Stimulated activated CD8-positive, alpha-beta memory T cell treated with anti-CD3 and anti-CD28 coated beads, Interleukin-12 subunit alpha, Interleukin-12 subunit beta, amount 100 ng/mL, for 4 hours (primary cell): ENCODE measurements around the gene SMIM29.
A peak's percentile ranks its signal among the peaks of the same experiment; 100 is the strongest.

ENCODE experiments used
- DNase-seq: peaks from one replicate; pipeline ENCODE4 v3.0.0-alpha.2; 2020; ENCODE audit warnings: low read depth

The SMIM29 gene

DNA sequence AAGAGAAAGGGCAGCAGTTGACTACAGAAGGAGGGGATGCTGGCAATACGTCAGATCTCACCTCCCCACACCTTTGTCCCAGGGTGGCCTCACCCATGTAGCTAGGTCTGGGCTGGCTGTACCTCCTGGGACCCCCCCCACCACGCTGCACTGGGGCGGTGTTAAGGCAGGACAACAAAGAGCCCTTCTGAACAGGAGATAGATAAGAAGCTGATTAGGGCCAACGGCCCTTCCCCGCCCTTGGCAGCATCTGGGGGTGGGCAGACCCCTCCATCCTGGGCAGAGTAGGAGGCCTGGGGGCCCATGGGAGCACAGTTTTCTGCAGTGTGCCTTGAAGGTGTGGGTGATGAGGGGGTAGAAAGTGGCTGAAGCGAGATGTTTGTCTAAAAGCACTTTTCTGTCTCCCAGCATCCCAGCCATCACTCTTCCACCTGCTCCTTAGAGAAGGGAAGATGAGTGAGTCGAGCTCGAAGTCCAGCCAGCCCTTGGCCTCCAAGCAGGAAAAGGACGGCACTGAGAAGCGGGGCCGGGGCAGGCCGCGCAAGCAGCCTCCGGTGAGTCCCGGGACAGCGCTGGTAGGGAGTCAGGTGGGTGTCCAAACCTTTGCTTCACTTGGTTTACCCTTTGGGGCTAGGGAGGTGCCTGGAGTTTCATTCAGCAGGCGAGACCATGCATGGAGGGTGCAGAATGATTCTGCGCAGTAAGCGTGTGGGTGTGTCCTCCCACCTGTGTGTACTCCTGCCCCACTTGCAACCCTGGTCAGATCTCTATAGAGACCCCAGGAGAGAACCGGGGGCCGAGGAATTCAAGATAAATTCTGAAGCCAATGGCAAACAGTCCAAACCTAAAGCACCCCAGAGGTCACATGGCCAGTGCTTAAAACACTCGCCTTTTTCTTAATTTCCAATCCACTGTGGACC is 8.2 kb downstream of the SMIM29 start:
- DNase-seq, result no peak

GRCh38 chr6:34239893-34240292 is 8.9 kb downstream of the SMIM29 start:
- no peak for DNase-seq

DNA sequence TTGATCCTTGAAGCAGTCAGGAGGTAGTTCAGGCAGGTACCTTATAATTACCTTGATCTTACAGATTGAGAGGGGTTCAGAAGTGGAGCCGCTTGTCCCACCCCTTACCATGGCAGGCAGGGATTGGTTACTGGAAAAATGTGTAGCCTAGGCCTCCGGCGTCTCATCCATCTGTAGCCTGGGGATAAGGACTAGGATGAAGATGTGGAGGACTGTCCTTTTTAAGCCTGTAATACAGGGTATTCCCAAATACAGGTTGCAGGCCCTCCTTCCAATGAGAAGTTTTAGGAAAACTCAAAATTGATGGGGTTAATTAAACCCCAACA is 9.3 kb downstream of the SMIM29 start:
- DNase-seq, result no peak

DNA sequence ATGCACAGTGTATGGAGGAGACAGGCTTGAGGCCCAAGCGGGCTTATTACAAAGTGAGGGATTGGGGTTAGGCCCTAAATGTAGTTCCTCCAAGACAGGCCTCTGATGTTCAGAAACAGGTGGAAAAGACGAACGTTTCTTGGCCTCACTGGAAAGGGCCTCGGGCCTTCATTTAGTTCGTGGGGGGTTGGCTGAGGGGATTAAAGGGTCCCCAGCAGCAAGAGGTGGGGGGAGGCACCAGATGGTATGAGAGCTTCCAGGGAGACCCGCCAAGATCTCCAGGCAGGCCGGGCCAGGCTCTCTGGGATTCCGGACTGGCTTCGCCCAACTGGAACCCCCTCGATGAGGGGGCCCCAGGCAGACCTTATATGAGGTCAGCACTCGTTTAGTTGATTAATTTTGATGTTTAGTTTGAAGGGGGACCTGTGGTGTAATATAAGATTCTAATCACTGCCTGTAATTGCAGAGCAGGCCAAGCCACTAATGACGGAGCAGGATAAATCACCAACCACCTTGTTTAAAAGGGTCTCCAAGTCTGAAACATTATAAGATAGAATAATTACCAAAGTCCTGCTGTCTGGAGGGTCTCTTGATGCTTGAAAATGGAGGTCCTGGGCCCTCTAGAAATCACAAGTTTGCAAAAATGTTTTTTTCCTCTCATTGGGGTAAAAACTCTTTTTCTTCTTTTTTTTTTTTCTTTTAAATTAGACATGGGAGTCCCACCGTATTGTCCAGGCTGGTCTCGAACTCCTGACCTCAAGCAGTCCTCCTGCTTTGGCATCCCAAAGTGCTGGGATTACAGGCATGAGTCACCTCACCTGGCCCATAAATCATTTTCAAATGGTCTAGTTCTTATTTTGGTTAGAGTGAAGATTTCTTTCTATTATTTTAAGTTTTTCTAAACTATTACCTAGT is 10.0 kb downstream of the SMIM29 start:
- no peak for DNase-seq

DNA sequence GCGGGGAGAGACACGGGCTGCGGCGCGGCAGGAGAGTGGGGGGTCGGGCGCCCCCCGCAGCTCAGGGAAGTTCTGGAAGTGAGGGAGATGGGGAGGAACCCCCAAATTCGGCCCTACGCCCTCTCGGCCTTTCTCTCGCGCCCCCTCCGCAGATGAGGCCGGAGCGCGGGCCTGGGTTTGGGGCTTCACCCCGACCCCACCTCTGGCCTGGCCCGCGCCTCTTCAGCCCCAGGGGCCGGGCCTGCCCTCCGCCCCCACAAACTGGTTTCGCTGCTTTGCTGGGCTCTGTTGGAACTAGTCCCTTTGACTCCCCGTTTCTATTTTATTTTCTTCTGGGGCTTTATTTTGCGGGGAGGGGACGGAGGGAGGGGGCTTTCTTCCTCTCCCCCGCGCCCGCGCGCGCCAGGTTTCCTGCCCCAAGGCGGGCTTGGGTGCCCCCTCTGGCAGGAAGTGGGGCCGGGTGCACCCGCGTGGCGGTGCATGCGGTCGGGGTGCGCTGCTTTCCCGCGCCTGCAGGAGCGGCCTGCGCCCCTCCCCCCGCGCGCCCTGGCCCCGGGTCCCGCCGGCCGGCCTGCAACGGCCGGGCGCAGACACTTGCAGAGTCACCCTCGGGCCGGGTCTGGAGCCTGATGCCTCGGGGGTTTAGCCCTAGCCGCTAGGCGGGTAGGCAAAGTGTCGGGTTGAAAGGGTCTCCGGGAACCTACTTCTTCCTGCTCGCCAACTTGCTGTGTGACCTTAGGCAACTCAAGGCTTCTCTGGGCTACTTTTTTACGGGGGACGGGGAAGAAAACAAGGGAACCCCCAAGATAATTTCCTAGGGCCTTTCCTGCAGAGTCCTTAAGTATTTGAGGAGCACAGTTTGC is 10.9 kb downstream of the SMIM29 start:
- DNase-seq, result peak; percentile 65

DNA sequence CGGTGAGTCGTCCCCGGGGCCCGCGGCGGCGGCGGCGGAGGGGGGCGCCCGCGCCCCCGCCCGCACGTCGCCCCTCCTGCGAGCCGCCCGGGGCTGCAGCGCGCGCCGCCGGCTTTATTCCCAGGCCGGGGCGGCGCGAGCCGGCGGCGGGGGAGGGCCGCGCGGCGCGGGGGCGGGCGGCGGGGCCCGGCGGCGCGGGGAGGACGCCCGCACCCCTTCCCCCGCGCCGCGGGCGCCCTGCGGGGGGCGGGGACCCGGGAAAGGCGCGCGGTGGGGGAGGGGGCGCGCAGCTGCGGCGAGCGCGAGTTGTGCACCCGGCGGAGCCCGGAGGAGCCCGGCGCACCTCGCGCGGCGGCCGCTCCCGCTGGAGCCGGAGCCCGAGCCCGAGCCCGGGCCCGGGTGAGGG is 11.5 kb downstream of the SMIM29 start:
- no peak for DNase-seq

GRCh38 chr6:34236443-34237315 is 12.1 kb downstream of the SMIM29 start, which contains the start of gene HMGA1:
HMGA1 (plus strand) TSS chr6:34236873; CDS start chr6:34240781, 3,908 bp downstream.
- peak; percentile 86 for DNase-seq

DNA sequence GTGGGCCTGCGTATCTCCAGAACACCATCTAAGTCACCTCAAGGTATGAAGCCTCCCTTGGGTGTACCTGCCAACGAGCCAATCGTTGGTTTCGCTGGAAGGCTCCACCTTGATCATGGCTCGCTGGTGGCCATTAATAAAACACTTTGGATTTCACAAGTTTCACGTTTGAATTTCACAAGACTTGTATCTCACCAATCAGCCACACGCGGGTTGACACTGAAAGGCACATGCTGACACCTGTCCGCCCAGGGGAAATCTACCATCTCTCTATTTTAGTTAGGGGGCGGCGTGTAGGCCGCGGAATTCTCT is 12.7 kb downstream of the SMIM29 start:
- no peak for DNase-seq

- peak; percentile 64 for DNase-seq
Observed at GRCh38 chr6:34235307-34236130, 13.3 kb downstream of the SMIM29 start.

DNA sequence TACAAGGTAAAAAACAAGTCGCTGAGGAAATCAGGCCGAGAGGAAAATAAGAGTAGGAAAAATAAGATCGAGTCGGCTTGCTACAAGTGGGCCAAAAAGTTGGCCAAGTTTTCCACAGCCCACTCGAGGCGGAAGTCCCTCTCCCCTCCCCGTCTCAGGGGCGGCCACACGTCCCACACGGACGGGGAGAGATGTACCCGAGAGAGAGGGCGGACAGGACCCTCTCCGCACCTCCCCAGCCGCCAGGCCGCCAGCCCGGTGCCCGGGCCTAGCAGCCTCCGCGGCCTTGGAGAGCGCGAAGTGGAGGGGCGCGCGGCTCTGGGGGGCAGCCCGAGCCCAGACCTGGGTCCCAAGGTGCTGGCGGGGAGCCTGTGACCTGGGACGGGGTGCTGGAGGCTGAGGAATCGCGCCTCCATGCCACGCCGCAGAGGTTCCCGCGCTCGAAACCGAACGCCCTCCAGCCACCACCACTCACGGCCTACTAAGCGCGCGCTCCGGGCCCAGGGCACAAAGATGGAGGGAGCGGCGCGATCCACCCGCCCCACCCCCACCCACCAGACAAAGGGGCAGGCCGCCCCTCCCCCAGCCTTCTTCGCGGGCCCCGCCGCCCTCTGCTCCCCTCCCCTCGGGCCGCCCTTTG is 14.0 kb downstream of the SMIM29 start:
- no peak for DNase-seq

GRCh38 chr6:34233867-34234266 is 14.9 kb downstream of the SMIM29 start:
- no peak for DNase-seq

- no peak for DNase-seq
Observed at GRCh38 chr6:34232901-34233300, 15.9 kb downstream of the SMIM29 start.

DNA sequence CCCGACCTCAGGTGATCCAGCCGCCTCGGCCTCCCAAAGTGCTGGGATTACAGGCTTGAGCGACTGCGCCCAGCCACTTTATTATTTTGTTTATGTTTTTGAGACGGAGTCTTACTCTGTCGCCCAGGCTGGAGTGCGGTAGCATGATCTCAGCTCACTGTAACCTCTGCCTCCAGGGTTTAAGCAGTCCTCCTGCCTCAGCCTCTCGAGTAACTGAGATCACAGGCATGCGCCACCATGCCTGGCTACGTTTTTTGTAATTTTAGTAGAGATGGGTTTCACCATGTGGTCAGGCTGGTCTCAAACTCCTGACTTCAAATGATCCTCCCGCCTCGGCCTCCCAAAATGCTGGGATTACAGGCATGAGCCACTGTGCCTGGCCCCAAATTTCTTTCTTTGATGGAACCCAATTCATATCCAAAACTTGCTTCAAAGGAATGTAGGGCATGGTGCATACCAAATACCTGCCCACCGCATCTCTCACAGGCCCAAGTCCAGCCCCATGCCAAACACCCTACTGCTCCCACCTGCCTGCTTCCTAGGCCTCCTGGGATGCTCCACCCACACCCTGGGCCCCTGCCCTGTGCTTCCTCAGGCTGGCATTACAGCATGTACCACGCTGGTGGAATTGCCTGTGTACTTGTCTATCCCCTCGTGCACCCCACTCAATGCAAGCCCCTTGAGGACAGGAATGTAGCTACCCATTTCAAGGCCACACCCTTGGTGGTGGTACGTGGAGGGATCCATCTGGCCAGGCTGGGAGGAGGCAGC is 17.1 kb downstream of the SMIM29 start:
- no peak for DNase-seq

DNA sequence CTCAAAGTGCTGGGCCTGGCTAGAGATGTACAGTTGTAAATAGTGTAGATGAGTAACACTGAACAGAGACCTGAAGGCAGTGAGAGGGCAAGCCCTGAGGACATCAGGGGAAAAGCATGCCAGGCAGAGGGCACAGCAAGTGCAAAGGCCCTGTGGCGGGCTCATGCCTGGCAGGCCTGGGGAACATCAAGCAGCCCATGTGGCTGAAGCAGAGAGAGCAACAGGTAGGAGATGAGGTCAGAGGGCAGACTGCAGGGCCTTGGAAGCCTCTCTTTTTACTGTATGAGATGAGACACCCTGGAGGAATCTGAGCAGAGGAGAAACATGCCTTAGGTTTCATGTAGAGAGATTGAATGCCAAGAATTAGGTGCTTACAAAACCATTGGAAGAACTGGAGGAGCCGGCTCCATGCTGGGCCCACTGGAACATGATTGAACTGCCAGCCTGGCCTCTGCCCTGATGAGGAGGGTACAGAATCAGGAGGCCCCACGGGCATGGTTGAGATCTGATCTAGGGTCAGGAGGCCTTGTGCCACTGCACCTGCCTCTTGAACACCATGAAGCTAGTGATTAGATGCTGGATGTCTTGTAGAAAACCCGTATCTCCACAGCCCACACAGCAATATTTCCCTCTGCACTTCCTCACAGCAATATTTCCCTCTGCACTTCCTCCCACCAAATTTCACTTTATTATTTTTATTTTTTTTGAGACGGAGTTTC is 18.0 kb downstream of the SMIM29 start:
- no peak for DNase-seq

DNA sequence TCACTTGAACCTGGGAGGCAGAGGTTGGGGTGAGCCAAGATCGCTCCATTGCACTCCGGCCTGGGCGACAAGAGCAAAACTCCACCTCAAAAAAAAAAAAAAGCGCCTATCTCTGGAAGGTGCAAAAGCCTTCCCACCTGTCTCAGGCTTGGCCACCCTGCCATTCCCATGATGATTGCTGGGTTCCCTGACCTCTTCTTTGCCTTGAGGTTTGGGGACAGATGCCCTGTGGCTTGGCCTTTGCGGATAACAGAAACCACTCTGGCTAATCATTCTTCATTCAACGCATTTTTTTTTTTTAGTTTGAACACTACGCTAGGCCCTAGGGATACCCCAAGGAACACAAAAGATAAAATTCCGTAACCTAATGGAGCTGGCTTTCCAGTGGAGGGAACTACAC is 18.9 kb downstream of the SMIM29 start:
- DNase-seq, result no peak

DNA sequence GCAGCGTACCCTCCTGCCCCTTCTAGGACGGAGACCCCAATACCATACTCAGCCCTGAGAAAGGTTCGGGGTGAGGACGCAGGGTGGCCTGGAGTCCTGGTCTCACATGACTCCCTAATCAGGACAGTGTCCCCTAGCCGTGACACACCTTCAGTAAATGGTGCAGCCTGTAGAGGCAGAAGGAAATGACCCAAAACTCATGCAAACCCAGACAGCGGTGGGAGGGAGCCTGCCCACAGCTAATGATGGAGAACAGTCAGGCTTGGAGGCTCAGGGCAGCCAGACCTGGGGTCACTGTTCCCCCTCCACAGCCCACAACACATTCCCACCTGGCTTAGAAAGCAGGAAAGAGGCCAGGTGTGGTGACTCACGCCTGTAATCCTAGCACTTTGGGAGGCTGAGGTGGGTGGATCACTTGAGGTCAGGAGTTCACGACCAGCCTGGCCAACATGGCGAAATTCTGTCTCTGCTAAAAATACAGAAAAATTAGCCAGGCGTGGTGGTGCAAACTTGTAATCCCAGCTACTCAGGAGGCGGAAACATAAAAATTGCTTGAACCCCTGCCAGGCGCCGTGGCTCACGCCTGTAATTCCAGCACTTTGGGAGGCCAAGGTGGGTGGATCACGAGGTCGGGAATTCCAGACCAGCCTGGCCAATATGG is 20.9 kb downstream of the SMIM29 start:
- no peak for DNase-seq

- no peak for DNase-seq
Observed at GRCh38 chr6:34226731-34227586, 21.8 kb downstream of the SMIM29 start.
